Erythroblast (primary cell): ENCODE results near the gene LONP1.

Source experiments
- GATA1 ChIP-seq: IDR thresholded peaks from 2 replicates; pipeline ENCODE4 v1.6.1; 2011; ENCODE audit warnings: low read depth, mild to moderate bottlenecking, control low read depth, low read length, moderate library complexity
- POLR2A ChIP-seq: IDR thresholded peaks from 2 replicates; pipeline ENCODE4 v1.6.1; 2011; ENCODE audit warnings: mild to moderate bottlenecking, low read length

DNA sequence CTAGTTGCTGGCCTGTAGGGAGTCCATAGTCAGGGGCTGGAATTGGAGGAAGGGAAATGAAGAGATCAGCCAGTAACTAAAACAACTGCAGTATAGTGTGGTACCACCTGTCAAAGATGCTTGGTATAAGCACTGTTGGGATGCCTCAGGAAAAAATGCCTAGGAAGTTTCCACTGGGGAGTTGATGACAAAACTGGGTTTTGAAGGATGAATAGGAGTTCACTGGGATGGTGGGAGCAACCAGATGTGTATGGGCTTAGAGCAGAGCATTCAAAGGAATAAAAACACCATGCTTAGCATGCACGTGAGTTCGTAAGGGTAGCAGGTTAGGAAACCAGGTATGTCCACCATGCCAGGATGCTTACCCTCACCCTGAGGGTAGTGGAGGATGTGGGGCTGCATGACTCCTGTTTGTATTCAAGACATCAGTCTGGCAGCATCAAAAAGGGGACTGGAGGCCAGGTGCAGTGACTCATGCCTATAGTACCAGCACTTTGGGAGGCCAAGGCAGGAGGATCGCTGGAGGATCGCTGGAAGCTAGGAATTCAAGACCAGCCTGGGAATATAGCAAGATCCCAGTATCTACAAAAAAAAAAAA is 7.6 kb upstream of the LONP1 start:
- TF ChIP-seq POLR2A (no peak), GATA1 (no peak)
